ENCODE measurements around the gene MSRB3. TPM values are rescaled to one million over a fixed set of nuclear protein-coding genes. Genes with fewer than 3 reads are reported as not detected.
"Not testable (repeated sequence)": the region's sequence is repeated elsewhere in the genome, so short reads cannot be mapped to it uniquely, and the experiment has no call there.

MSRB3 gene
- total RNA-seq, 4 donors from 2014 or later, result 2.7 to 54.6 (median 11.1) TPM

GRCh38 chr12:65470256-65470655 is 191.8 kb downstream of the MSRB3 start:
- 64 to 70% methylated on average over 6 of the region's 6 CpGs for WGBS, 2 donors
- no peaks in the 10 kb centered on the region for H3K36me3 ChIP-seq
- no peaks in the 10 kb centered on the region for H3K27me3 ChIP-seq
- no peak for TF ChIP-seq POLR2A (IDR thresholded peaks at IDR 0.05)
- TF ChIP-seq CTCF (IDR thresholded peaks at IDR 0.05), result no peak
- no peak overlapping the region for H3K4me3 ChIP-seq
- intact Hi-C loops (cut with DNase I), result no loop called here
- H3K27ac ChIP-seq, result no peak overlapping the region
- no peak for DNase-seq
- H3K4me1 ChIP-seq, result no peaks in the 10 kb centered on the region
- no peaks in the 10 kb centered on the region for H3K9me3 ChIP-seq

GRCh38 chr12:65472079-65472478 is 193.6 kb downstream of the MSRB3 start:
- H3K36me3 ChIP-seq, result no peaks in the 10 kb centered on the region
- no peak for DNase-seq
- no peaks in the 10 kb centered on the region for H3K9me3 ChIP-seq
- no peak overlapping the region for H3K27ac ChIP-seq
- TF ChIP-seq POLR2A (IDR thresholded peaks at IDR 0.05) (no peak), CTCF (IDR thresholded peaks at IDR 0.05) (no peak)
- no peaks in the 10 kb centered on the region for H3K27me3 ChIP-seq
- intact Hi-C loops (cut with DNase I), result no loop called here
- 47 to 51% methylated on average over 2 of the region's 2 CpGs for WGBS, 2 donors
- H3K4me3 ChIP-seq, result no peak overlapping the region
- no peaks in the 10 kb centered on the region for H3K4me1 ChIP-seq

GRCh38 chr12:65474831-65475230 is 196.3 kb downstream of the MSRB3 start:
- H3K9me3 ChIP-seq, result no peaks in the 10 kb centered on the region
- no peak overlapping the region for H3K27ac ChIP-seq
- no peaks in the 10 kb centered on the region for H3K36me3 ChIP-seq
- no peaks in the 10 kb centered on the region for H3K4me1 ChIP-seq
- TF ChIP-seq POLR2A (IDR thresholded peaks at IDR 0.05) (no peak), CTCF (IDR thresholded peaks at IDR 0.05) (no peak)
- no peaks in the 10 kb centered on the region for H3K27me3 ChIP-seq
- H3K4me3 ChIP-seq, result no peak overlapping the region
- 85 to 95% methylated on average over 6 of the region's 6 CpGs for WGBS, 2 donors
- intact Hi-C loops (cut with DNase I), result no loop called here
- DNase-seq, result no peak

- DNase-seq, result no peak
- no peak overlapping the region for H3K4me3 ChIP-seq
- no peak for TF ChIP-seq POLR2A (IDR thresholded peaks at IDR 0.05)
- no peaks in the 10 kb centered on the region for H3K36me3 ChIP-seq
- intact Hi-C loops (cut with DNase I), result no loop called here
- no peaks in the 10 kb centered on the region for H3K27me3 ChIP-seq
- H3K9me3 ChIP-seq, result no peaks in the 10 kb centered on the region
- H3K27ac ChIP-seq, result no peak overlapping the region
- H3K4me1 ChIP-seq, result no peaks in the 10 kb centered on the region
Measured at GRCh38 chr12:65477721-65478120, 199.2 kb downstream of the MSRB3 start.

GRCh38 chr12:65483891-65484516 is 205.5 kb downstream of the MSRB3 start:
- DNase-seq; H3K4me1 ChIP-seq; H3K27me3 ChIP-seq; H3K27ac ChIP-seq; H3K4me3 ChIP-seq; H3K36me3 ChIP-seq; intact Hi-C loops (cut with DNase I): not testable (repeated sequence)
- H3K9me3 ChIP-seq, result peaks cover 0 to 16% (median 16%) of the 10 kb centered on the region in 3 donors
- WGBS, 2 donors, result 94 to 100% methylated on average over 3 of the region's 3 CpGs

GRCh38 chr12:65488197-65488596 is 209.7 kb downstream of the MSRB3 start:
- Histone ChIP-seq H3K27me3 (no peaks in the 10 kb centered on the region), H3K4me1 (no peaks in the 10 kb centered on the region), H3K36me3 (no peaks in the 10 kb centered on the region), H3K9me3 (peaks cover 0 to 16% (median 16%) of the 10 kb centered on the region in 3 donors), H3K27ac (no peak overlapping the region), H3K4me3 (no peak overlapping the region)
- no peak for DNase-seq
- no peak for TF ChIP-seq CTCF (IDR thresholded peaks at IDR 0.05)
- no peak for TF ChIP-seq POLR2A (IDR thresholded peaks at IDR 0.05)
- WGBS, 2 donors, result 84 to 88% methylated on average over 4 of the region's 4 CpGs
- intact Hi-C loops (cut with DNase I), result no loop called here

Measured in esophagus squamous epithelium (tissue), 5 donors.